Lung (tissue), 12 donors: Measurements from ENCODE around the gene ALG14. TPM values are rescaled to one million over a fixed set of nuclear protein-coding genes. Genes with fewer than 3 reads are reported as not detected.

Experiments
- ATAC-seq: fragments of 200-7000 bp; cut with Tn5 transposase; one replicate; pipeline ENCODE4 v1.9.1; 2020; ENCODE audit warnings: moderate number of reproducible peaks; ENCODE audit not compliant: insufficient read depth, low FRiP score
- DNase-seq, 3 donors: peaks; one replicate each; pipeline ENCODE4 v3.0.0-alpha.2; 2013 to 2017
- H3K27ac ChIP-seq, 2 donors: one replicate each; pipeline ENCODE4 v1.5.1; 2013; ENCODE audit warnings: mild to moderate bottlenecking in 2 of 2, moderate library complexity in 2 of 2, control low read depth in 1 of 2, inconsistent platforms in 1 of 2, low read depth in 1 of 2, low read length in 1 of 2
- H3K27me3 ChIP-seq, 3 donors: one replicate each; pipeline ENCODE4 v1.5.1; 2013; ENCODE audit warnings: low read length in 2 of 3; ENCODE audit not compliant: control insufficient read depth in 3 of 3, insufficient read depth in 3 of 3
- H3K36me3 ChIP-seq, 4 donors: one replicate each; pipeline ENCODE4 v1.5.1; 2013; ENCODE audit warnings: low read length in 4 of 4, mild to moderate bottlenecking in 1 of 4, moderate library complexity in 1 of 4; ENCODE audit not compliant: control insufficient read depth in 4 of 4, insufficient read depth in 4 of 4
- H3K4me1 ChIP-seq, 5 donors: one replicate each; pipeline ENCODE4 v1.5.1; 2013; ENCODE audit warnings: low read length in 5 of 5, mild to moderate bottlenecking in 2 of 5, moderate library complexity in 1 of 5; ENCODE audit not compliant: control insufficient read depth in 5 of 5, insufficient read depth in 5 of 5
- H3K4me3 ChIP-seq: one replicate; pipeline ENCODE4 v1.5.1; 2013; ENCODE audit warnings: mild to moderate bottlenecking, control low read depth, moderate library complexity
- H3K9ac ChIP-seq, 2 donors: one replicate each; pipeline ENCODE4 v1.5.1; 2013; ENCODE audit warnings: low read length in 2 of 2, control low read depth in 1 of 2; ENCODE audit not compliant: insufficient read depth in 1 of 2
- H3K9me3 ChIP-seq, 4 donors: one replicate each; pipeline ENCODE4 v1.5.1; 2013; ENCODE audit warnings: low read length in 3 of 4, mild to moderate bottlenecking in 1 of 4, moderate library complexity in 1 of 4; ENCODE audit not compliant: control insufficient read depth in 4 of 4, insufficient read depth in 3 of 4
- CTCF ChIP-seq: IDR thresholded peaks from 2 replicates; pipeline ENCODE4 v1.5.1; 2012; ENCODE audit warnings: mild to moderate bottlenecking; ENCODE audit errors: control extremely low read depth, extremely low read depth
- WGBS, 2 donors: extraction: QIAGEN DNeasy Blood & Tissue Kit; methylation state at CpG; one replicate each; pipeline ENCODE4 v1.1.7; 2013; 5-methylcytosine and 5-hydroxymethylcytosine counted together
- polyA plus RNA-seq, 2 donors: library from polyadenylated mRNA; stranded (reverse); fragments of 200-250 nt; gene quantifications; one replicate each; pipeline ENCODE4 v1.2.1, GENCODE V29; 2013
- total RNA-seq, 2 donors: library from RNA; depleted of rRNA in 1 of 2; stranded (reverse); fragments of >200 nt in 1 of 2; gene quantifications; one replicate each; pipeline ENCODE4 v1.2.1, GENCODE V29; 2014 to 2021
- donor health status: control.
- donor health status: control.
- donor health status: Bipolar disorder and iron deficiency.
- donor health status: healthy.
- donor health status: DM: yes; HTN: yes; CAD: no.

The ALG14 gene
- total and polyA plus RNA-seq, 4 donors: 0.97 to 7.5 (median 1.6) TPM

GRCh38 chr1:94978401-94978800 is 94.3 kb downstream of the ALG14 start:
- TF ChIP-seq CTCF: no peak
- no peak for ATAC-seq
- DNase-seq: no peak
- peaks cover 0 to 10% (median 0%) of the 10 kb centered on the region in 5 donors for H3K4me1 ChIP-seq
- no peaks in the 10 kb centered on the region for H3K27me3 ChIP-seq
- no peak overlapping the region for H3K27ac ChIP-seq
- H3K9me3 ChIP-seq: no peaks in the 10 kb centered on the region
- H3K4me3 ChIP-seq: no peak overlapping the region
- WGBS, 2 donors: 89 to 93% methylated on average over 2 of the region's 2 CpGs
- no peaks in the 10 kb centered on the region for H3K36me3 ChIP-seq
- H3K9ac ChIP-seq: no peak overlapping the region

GRCh38 chr1:94976971-94977548 is 95.7 kb downstream of the ALG14 start:
- no peak for ATAC-seq
- Histone ChIP-seq H3K36me3 (no peaks in the 10 kb centered on the region), H3K27ac (no peak overlapping the region), H3K4me1 (peaks cover 0 to 6% (median 0%) of the 10 kb centered on the region in 5 donors), H3K9ac (no peak overlapping the region), H3K9me3 (no peaks in the 10 kb centered on the region), H3K4me3 (no peak overlapping the region), H3K27me3 (no peaks in the 10 kb centered on the region)
- no peak for DNase-seq
- 94 to 97% methylated on average over 6 of the region's 6 CpGs for WGBS, 2 donors
- no peak for TF ChIP-seq CTCF

- 79 to 100% methylated on average over 1 of the region's 1 CpG for WGBS, 2 donors
- Histone ChIP-seq H3K4me1 (peaks cover 0 to 6% (median 4%) of the 10 kb centered on the region in 5 donors), H3K27ac (peak overlapping the region in 1 of 2 donors; percentile 21), H3K4me3 (no peak overlapping the region), H3K9ac (no peak overlapping the region), H3K9me3 (no peaks in the 10 kb centered on the region), H3K27me3 (no peaks in the 10 kb centered on the region), H3K36me3 (no peaks in the 10 kb centered on the region)
- ATAC-seq (no peak), DNase-seq (no peak)
- TF ChIP-seq CTCF: no peak
Measured at GRCh38 chr1:94974824-94975223, 97.9 kb downstream of the ALG14 start.

- ATAC-seq (no peak), DNase-seq (peak in 1 of 3 donors; percentile 30)
- WGBS, 2 donors: 75 to 85% methylated on average over 1 of the region's 1 CpG
- no peak for TF ChIP-seq CTCF
- Histone ChIP-seq H3K4me3 (no peak overlapping the region), H3K27ac (peak overlapping the region in 1 of 2 donors; percentile 21), H3K9ac (no peak overlapping the region), H3K9me3 (no peaks in the 10 kb centered on the region), H3K36me3 (no peaks in the 10 kb centered on the region), H3K27me3 (no peaks in the 10 kb centered on the region), H3K4me1 (peaks cover 0 to 6% (median 4%) of the 10 kb centered on the region in 5 donors)
Measured at GRCh38 chr1:94974241-94974640, 98.5 kb downstream of the ALG14 start.
